ENCODE data around the gene DNAJC17.

Gene DNAJC17

GRCh38 chr15:40773902-40774301 lies 33.4 kb downstream of the DNAJC17 start:
- DNase-seq (ENCODE audit: low read depth), result no peak
- no peak for TF ChIP-seq CTCF (IDR thresholded peaks at IDR 0.05; ENCODE audit: insufficient read depth, low read depth, low read length, missing control alignments)
- no peak overlapping the region for H3K4me3 ChIP-seq (ENCODE audit: low read depth, low read length)

- TF ChIP-seq CTCF (IDR thresholded peaks at IDR 0.05; ENCODE audit: insufficient read depth, low read depth, low read length, missing control alignments), result no peak
- no peak overlapping the region for H3K4me3 ChIP-seq (ENCODE audit: low read depth, low read length)
- no peak for DNase-seq (ENCODE audit: low read depth)
Observed at GRCh38 chr15:40773496-40773895, 33.8 kb downstream of the DNAJC17 start.

- H3K4me3 ChIP-seq (ENCODE audit: low read depth, low read length), result no peak overlapping the region
- TF ChIP-seq CTCF (IDR thresholded peaks at IDR 0.05; ENCODE audit: insufficient read depth, low read depth, low read length, missing control alignments), result no peak
- DNase-seq (ENCODE audit: low read depth), result no peak
Observed at GRCh38 chr15:40772014-40772413, 35.3 kb downstream of the DNAJC17 start.

- H3K4me3 ChIP-seq (ENCODE audit: low read depth, low read length), result no peak overlapping the region
- no peak for DNase-seq (ENCODE audit: low read depth)
- TF ChIP-seq CTCF (IDR thresholded peaks at IDR 0.05; ENCODE audit: insufficient read depth, low read depth, low read length, missing control alignments), result no peak
Observed at GRCh38 chr15:40771242-40771641, 36.0 kb downstream of the DNAJC17 start.

GRCh38 chr15:40770147-40770721 lies 37.0 kb downstream of the DNAJC17 start:
- no peak for DNase-seq (ENCODE audit: low read depth)
- TF ChIP-seq CTCF (IDR thresholded peaks at IDR 0.05; ENCODE audit: insufficient read depth, low read depth, low read length, missing control alignments), result no peak
- H3K4me3 ChIP-seq (ENCODE audit: low read depth, low read length), result no peak overlapping the region

GRCh38 chr15:40769274-40770146 lies 37.8 kb downstream of the DNAJC17 start, which contains the start of gene C15orf62:
C15orf62 (plus strand) TSS chr15:40769980; CDS start chr15:40770496, 516 bp downstream.
- DNase-seq (ENCODE audit: low read depth), result peak; percentile 76
- peak within 1 kb of the TSS; percentile 26 for H3K4me3 ChIP-seq (ENCODE audit: low read depth, low read length)
- no peak for TF ChIP-seq CTCF (IDR thresholded peaks at IDR 0.05; ENCODE audit: insufficient read depth, low read depth, low read length, missing control alignments)

Data from GM12865 (cell line).